BLaER1 (cell line): Measurements from ENCODE around the gene SNX27.
A peak's percentile ranks its signal among the peaks of the same experiment; 100 is the strongest.
"Not testable (repeated sequence)": the region's sequence is repeated elsewhere in the genome, so short reads cannot be mapped to it uniquely, and the experiment has no call there.

Experiments
- H3K27ac ChIP-seq: shearing (Covaris generic); formaldehyde crosslinking; 2 replicates; pipeline ENCODE4 v1.8.1; 2022
- H3K27me3 ChIP-seq: shearing (Covaris generic); formaldehyde crosslinking; 2 replicates; pipeline ENCODE4 v1.8.1; 2022
- H3K36me3 ChIP-seq: shearing (Covaris generic); formaldehyde crosslinking; 2 replicates; pipeline ENCODE4 v1.8.1; 2022
- H3K4me1 ChIP-seq: shearing (Covaris generic); formaldehyde crosslinking; 2 replicates; pipeline ENCODE4 v1.8.1; 2022
- H3K4me2 ChIP-seq: shearing (Covaris generic); formaldehyde crosslinking; 2 replicates; pipeline ENCODE4 v1.8.1; 2022
- H3K4me3 ChIP-seq: shearing (Covaris generic); formaldehyde crosslinking; 2 replicates; pipeline ENCODE4 v1.8.1; 2022
- H3K9ac ChIP-seq: shearing (Covaris generic); formaldehyde crosslinking; 2 replicates; pipeline ENCODE4 v1.8.1; 2022
- H3K9me3 ChIP-seq: shearing (Covaris generic); formaldehyde crosslinking; 2 replicates; pipeline ENCODE4 v1.8.1; 2022
- H4K20me1 ChIP-seq: shearing (Covaris generic); formaldehyde crosslinking; 2 replicates; pipeline ENCODE4 v1.8.1; 2022
- Cebpa-rat ChIP-seq: shearing (Covaris generic); IDR thresholded peaks from 2 replicates; pipeline ENCODE4 v1.8.1; 2022

Gene SNX27

GRCh38 chr1:151629278-151629677 lies 17.4 kb downstream of the SNX27 start:
- Histone ChIP-seq H3K36me3 (peaks cover 26% of the 10 kb centered on the region; the same call in 1 of the 2 replicates), H3K27ac (no peak overlapping the region), H4K20me1 (peaks cover 48% of the 10 kb centered on the region), H3K9ac (no peak overlapping the region), H3K4me1 (no peaks in the 10 kb centered on the region), H3K9me3 (no peaks in the 10 kb centered on the region), H3K4me2 (no peak overlapping the region), H3K4me3 (no peak overlapping the region), H3K27me3 (no peaks in the 10 kb centered on the region)
- TF ChIP-seq Cebpa-rat: no peak

DNA sequence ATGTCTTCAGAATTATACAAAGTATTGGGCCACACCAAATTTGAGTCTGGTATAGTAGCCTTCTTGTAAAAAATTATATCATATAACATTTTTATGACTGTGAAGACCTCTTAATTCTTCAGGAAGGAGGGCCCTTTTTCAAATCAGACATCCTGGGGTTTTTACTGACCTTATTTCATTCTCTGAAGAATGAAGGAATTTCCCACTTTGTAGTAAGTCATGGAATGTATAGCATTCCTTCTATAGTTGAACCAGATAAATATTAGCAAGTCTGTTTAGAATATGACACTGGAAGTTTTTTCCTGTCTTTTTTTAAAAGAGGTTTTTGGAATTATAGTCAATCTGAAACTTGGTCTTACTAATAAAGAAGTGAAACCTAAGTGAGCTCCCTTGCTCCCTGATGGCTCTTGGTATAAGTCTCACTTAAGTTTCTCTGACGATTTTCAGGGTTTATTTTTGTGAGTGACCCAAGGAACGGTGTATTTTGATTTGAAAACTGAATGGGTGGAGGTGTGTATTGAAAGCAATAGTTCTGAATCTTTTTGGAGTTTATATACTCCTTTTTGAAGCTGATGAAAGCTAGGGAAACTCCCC lies 23.7 kb downstream of the SNX27 start:
- Histone ChIP-seq H3K27ac (no peak overlapping the region), H3K9ac (no peak overlapping the region), H4K20me1 (peaks cover 64% of the 10 kb centered on the region), H3K4me2 (no peak overlapping the region), H3K36me3 (peaks cover 15% of the 10 kb centered on the region), H3K27me3 (no peaks in the 10 kb centered on the region), H3K9me3 (no peaks in the 10 kb centered on the region), H3K4me1 (peaks cover 13% of the 10 kb centered on the region; the same call in 1 of the 2 replicates), H3K4me3 (no peak overlapping the region)
- no peak for TF ChIP-seq Cebpa-rat

GRCh38 chr1:151638074-151638775 lies 26.4 kb downstream of the SNX27 start:
- TF ChIP-seq Cebpa-rat: no peak
- Histone ChIP-seq H3K9ac (no peak overlapping the region), H3K36me3 (peaks cover 19% of the 10 kb centered on the region), H3K4me1 (peaks cover 13% of the 10 kb centered on the region; the same call in 1 of the 2 replicates), H3K27me3 (no peaks in the 10 kb centered on the region), H3K4me2 (no peak overlapping the region), H3K4me3 (no peak overlapping the region), H4K20me1 (peaks cover 54% of the 10 kb centered on the region), H3K27ac (no peak overlapping the region), H3K9me3 (no peaks in the 10 kb centered on the region)

GRCh38 chr1:151638812-151639211 lies 27.0 kb downstream of the SNX27 start:
- no peak overlapping the region for H3K27ac ChIP-seq
- H4K20me1 ChIP-seq: peaks cover 48% of the 10 kb centered on the region

GRCh38 chr1:151639466-151639865 lies 27.6 kb downstream of the SNX27 start:
- H3K27me3 ChIP-seq: no peaks in the 10 kb centered on the region
- H4K20me1 ChIP-seq: peaks cover 42% of the 10 kb centered on the region
- no peak overlapping the region for H3K4me3 ChIP-seq
- TF ChIP-seq Cebpa-rat: no peak
- no peak overlapping the region for H3K9ac ChIP-seq
- H3K4me1 ChIP-seq: peaks cover 13% of the 10 kb centered on the region; the same call in 1 of the 2 replicates
- no peak overlapping the region for H3K27ac ChIP-seq
- no peak overlapping the region for H3K4me2 ChIP-seq
- H3K36me3 ChIP-seq: peaks cover 24% of the 10 kb centered on the region
- H3K9me3 ChIP-seq: no peaks in the 10 kb centered on the region

More at GRCh38 chr1:151638812-151639211, 27.0 kb downstream of the SNX27 start:
- no peaks in the 10 kb centered on the region for H3K27me3 ChIP-seq
- H3K9ac ChIP-seq: no peak overlapping the region
- H3K4me3 ChIP-seq: no peak overlapping the region
- peaks cover 13% of the 10 kb centered on the region; the same call in 1 of the 2 replicates for H3K4me1 ChIP-seq
- no peaks in the 10 kb centered on the region for H3K9me3 ChIP-seq
- no peak for TF ChIP-seq Cebpa-rat
- H3K4me2 ChIP-seq: no peak overlapping the region
- peaks cover 22% of the 10 kb centered on the region for H3K36me3 ChIP-seq

DNA sequence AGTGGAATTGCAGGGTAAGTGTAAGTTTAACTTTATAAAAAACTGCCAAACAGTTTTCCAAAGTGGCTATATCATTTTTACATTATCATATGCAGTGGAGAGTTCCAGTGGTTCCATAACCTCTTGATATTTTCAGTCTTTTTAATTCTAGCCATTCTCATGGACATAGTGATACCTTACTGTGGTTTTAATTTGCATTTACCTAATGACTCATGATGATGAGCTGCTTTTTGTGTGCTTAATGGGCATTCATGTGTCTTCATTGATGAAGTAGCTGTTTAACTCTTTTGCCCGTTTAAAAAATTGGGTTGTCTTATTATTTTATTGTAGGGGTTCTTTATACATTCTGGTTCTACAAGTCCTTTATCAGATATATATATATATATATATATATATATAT lies 29.4 kb downstream of the SNX27 start:
- peaks cover 28% of the 10 kb centered on the region for H4K20me1 ChIP-seq
- H3K4me3 ChIP-seq: no peak overlapping the region
- TF ChIP-seq Cebpa-rat: no peak
- peaks cover 13% of the 10 kb centered on the region; the same call in 1 of the 2 replicates for H3K4me1 ChIP-seq
- no peak overlapping the region for H3K4me2 ChIP-seq
- no peaks in the 10 kb centered on the region for H3K27me3 ChIP-seq
- peaks cover 9% of the 10 kb centered on the region for H3K9me3 ChIP-seq
- H3K36me3 ChIP-seq: peaks cover 37% of the 10 kb centered on the region
- H3K27ac ChIP-seq: no peak overlapping the region
- H3K9ac ChIP-seq: no peak overlapping the region

- H3K4me1 ChIP-seq: not testable (repeated sequence)
Observed at GRCh38 chr1:151643085-151643484, 31.2 kb downstream of the SNX27 start.

DNA sequence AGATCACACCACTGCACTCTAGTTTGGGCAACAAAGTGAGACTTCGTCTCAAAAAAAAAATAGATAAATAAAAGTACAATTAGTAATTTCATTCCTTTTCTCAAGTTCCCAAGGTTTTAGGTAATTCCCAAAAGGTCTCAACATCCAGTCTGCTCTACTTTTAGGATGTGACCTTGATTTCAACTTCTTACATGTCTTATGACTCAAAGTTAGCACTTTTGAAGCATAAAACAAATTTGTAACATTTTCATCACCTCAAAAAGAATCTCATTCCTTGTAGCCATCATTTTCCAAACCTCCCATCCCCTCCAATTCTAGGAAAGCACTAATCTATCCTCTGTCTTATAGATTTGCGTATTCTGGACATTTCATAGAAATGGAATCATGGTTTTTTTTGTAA lies 32.2 kb downstream of the SNX27 start:
- Histone ChIP-seq H3K27me3 (no peaks in the 10 kb centered on the region), H3K9me3 (peaks cover 9% of the 10 kb centered on the region), H4K20me1 (peaks cover 14% of the 10 kb centered on the region; the same call in 1 of the 2 replicates), H3K4me1 (peaks cover 6% of the 10 kb centered on the region; the same call in 1 of the 2 replicates), H3K9ac (no peak overlapping the region), H3K27ac (no peak overlapping the region), H3K4me3 (no peak overlapping the region), H3K36me3 (peaks cover 47% of the 10 kb centered on the region), H3K4me2 (no peak overlapping the region)
- no peak for TF ChIP-seq Cebpa-rat

More at GRCh38 chr1:151643085-151643484, 31.2 kb downstream of the SNX27 start:
- H3K27me3 ChIP-seq, H3K4me2 ChIP-seq, H3K4me3 ChIP-seq, H3K9ac ChIP-seq, H3K27ac ChIP-seq, H3K9me3 ChIP-seq: not testable (repeated sequence)
- H3K36me3 ChIP-seq: peaks cover 39% of the 10 kb centered on the region
- peaks cover 21% of the 10 kb centered on the region for H4K20me1 ChIP-seq

DNA sequence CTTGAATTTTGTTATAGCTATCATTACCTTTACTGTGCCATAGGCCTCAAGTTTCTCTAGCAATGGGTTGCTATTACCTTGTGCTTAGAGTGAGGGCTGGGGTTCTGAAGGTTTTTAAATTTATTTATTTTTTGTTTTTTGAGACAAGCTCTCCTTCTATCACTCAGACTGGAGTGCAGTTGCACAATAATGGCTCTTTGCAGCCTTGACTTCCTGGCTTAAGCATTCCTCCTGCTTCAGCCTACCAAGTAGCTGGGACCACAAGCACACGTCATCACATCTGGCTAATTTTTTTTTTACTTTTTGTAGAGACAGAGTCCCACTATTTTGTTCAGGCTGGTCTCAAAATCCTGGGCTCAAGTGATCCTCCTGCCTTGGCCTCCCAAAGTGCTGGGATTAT lies 41.5 kb downstream of the SNX27 start:
- Histone ChIP-seq H3K4me2 (peak overlapping the region; percentile 76), H3K9me3 (peaks cover 17% of the 10 kb centered on the region; the same call in 1 of the 2 replicates)

DNA sequence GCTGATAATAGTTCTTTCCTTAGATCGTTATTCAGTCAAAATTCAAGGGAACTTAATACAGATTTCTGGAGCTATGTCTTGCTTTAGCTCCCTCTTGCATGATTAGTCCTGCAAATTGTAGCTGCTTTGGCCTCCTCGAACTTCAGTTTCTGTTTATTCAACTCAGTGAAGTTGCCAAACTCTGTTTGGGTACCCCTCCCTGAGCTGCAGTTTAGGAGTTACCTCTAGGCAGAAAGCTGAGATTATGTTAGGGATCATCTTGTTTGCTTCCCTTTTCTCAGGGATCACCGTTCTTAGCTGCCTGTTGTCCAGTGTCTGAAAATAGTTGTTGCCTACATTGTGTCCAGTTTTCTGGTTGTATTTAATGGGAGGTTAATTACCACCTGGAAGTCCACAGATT lies 43.5 kb downstream of the SNX27 start:
- H3K27me3 ChIP-seq: no peaks in the 10 kb centered on the region
- peaks cover 15% of the 10 kb centered on the region for H4K20me1 ChIP-seq
- H3K36me3 ChIP-seq: peaks cover 54% of the 10 kb centered on the region
- TF ChIP-seq Cebpa-rat: no peak
- H3K4me3 ChIP-seq: no peak overlapping the region
- H3K9me3 ChIP-seq: peaks cover 10% of the 10 kb centered on the region; the same call in 1 of the 2 replicates
- no peak overlapping the region for H3K27ac ChIP-seq
- peak overlapping the region; percentile 76; the same call in 1 of the 2 replicates for H3K4me2 ChIP-seq
- H3K9ac ChIP-seq: no peak overlapping the region
- peaks cover 26% of the 10 kb centered on the region for H3K4me1 ChIP-seq

More for the DNA sequence above, 41.5 kb downstream of the SNX27 start:
- peak; percentile 40; the same call in 1 of the 2 replicates for TF ChIP-seq Cebpa-rat
- Histone ChIP-seq H3K27me3 (no peaks in the 10 kb centered on the region), H3K4me3 (no peak overlapping the region), H3K27ac (peak overlapping the region; percentile 62; the same call in 1 of the 2 replicates), H4K20me1 (peaks cover 15% of the 10 kb centered on the region), H3K9ac (no peak overlapping the region), H3K4me1 (peaks cover 26% of the 10 kb centered on the region), H3K36me3 (peaks cover 54% of the 10 kb centered on the region)
